Thyroid gland (tissue), 4 donors: ENCODE data around the gene ZNF672. TPM values are rescaled to one million over a fixed set of nuclear protein-coding genes. Genes with fewer than 3 reads are reported as not detected.
A peak's percentile ranks its signal among the peaks of the same experiment; 100 is the strongest.

Experiments
- DNase-seq, 2 donors: peaks; one replicate each; pipeline ENCODE4 v3.0.0-alpha.2; 2019
- H3K27ac ChIP-seq, 3 donors: fragments of 200-600 bp; sonication (generic); 1 replicate in 2 of 3; 2 replicates in 1 of 3; pipeline ENCODE4 v1.5.1; 2016 to 2019; ENCODE audit warnings: mild to moderate bottlenecking in 1 of 3, moderate library complexity in 1 of 3
- H3K27me3 ChIP-seq: fragments of 200-600 bp; sonication (generic); one replicate; pipeline ENCODE4 v1.5.1; 2019
- H3K36me3 ChIP-seq, 2 donors: fragments of 200-600 bp; sonication (generic); one replicate each; pipeline ENCODE4 v1.5.1; 2016 to 2019
- H3K4me1 ChIP-seq, 2 donors: fragments of 200-600 bp; sonication (generic); one replicate each; pipeline ENCODE4 v1.5.1; 2017 to 2019
- H3K4me3 ChIP-seq, 3 donors: fragments of 200-600 bp; sonication (generic); replicated peaks in 1 of 3; 1 replicate in 2 of 3; 2 replicates in 1 of 3; pipeline ENCODE4 v1.5.1; 2016; ENCODE audit warnings: mild to moderate bottlenecking in 1 of 3
- H3K9me3 ChIP-seq: fragments of 200-600 bp; sonication (generic); one replicate; pipeline ENCODE4 v1.5.1; 2017
- POLR2A ChIP-seq, 2 donors: fragments of 450-650 bp; IDR thresholded peaks; one replicate each; pipeline ENCODE4 v1.6.1; 2017; ENCODE audit warnings: antibody characterized with exemption in 2 of 2, mild to moderate bottlenecking in 2 of 2, moderate library complexity in 1 of 2
- WGBS, 2 donors: methylation state at CpG; one replicate each; pipeline ENCODE4 v1.1.5; 2017; 5-methylcytosine and 5-hydroxymethylcytosine counted together
- intact Hi-C: fragments of 100-400 bp; cut with DNase I; formaldehyde crosslinking; loops from one replicate; pipeline ENCODE4 v1.15.1; 2023
- total RNA-seq, 4 donors: library from RNA; depleted of rRNA; stranded (reverse); fragments of >200 nt; gene quantifications; one replicate each; pipeline ENCODE4 v1.2.3, GENCODE V29; 2016
- TF ChIP-seq, protein P1 (sequence below), 6 experiments: fragments of 200-600 bp in 3 of 6; fragments of 450-650 bp in 3 of 6; sonication (generic) in 3 of 6; IDR thresholded peaks; one replicate each; pipeline ENCODE4 v1.5.1; 2016 to 2019; ENCODE audit warnings: antibody characterized with exemption in 6 of 6, mild to moderate bottlenecking in 2 of 6, inconsistent platforms in 1 of 6, moderate library complexity in 1 of 6

Gene ZNF672
- total RNA-seq, 4 donors from 2014 or later, result 43.5 to 82.2 (median 53.7) TPM

DNA sequence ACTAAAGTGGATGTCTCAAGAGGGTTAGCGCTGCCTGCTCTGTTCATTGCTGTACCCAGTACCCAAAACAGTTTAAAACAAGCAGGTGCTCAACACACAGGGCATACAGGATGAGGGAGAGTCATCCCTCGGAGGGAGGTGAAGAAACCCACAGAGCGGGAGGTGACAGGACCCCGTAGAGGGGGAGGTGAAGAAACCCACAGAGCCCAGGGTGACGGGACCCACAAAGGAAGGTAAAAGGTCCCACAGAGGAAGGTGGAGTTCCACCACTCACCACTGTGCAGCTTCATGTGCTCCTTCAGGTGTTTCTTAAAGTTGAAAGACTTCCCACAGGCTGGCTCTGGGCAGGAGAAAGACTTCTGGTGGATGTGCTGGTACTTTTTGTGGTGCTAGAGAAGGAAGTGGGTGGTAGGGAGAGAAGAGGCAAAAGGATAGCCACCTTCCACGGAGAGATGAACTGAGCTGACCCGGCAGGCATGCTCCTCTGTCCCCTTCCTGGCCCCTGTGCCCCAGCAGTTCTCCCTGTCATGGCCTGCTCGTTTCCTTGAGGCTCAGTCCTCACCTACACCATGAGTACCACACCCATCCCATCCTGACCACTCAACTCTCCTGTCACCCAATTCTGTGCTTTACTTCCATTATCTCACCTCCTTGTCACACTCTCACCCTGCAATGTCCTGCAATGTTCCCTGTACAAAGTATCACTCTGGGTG is 15.8 kb downstream of the ZNF672 start:
- 89 to 92% methylated on average over 8 of the region's 8 CpGs for WGBS, 2 donors

DNA sequence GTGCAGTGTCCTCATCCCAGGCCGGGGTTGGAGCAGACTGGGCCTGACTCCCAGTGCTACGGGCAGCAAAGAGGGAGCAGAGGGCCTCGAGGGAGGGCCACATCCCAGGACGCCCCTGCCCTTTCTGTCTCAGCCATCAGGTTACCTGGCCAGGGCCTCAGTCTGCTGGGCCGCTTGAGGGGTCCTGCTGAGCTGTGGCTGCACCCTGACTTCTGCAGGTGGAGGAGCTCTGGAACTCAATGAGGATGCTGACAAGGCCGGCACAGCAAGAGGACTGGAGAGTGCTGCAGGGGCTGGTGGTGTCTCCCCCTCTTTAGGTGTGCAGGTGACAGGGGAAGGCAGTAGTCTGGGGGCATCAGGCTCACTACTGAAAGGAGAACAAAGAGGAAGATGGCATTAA is 17.6 kb downstream of the ZNF672 start:
- intact Hi-C loops, result no loop called here
- Histone ChIP-seq H3K4me1 (peaks cover 15 to 18% of the 10 kb centered on the region in 2 donors), H3K9me3 (no peaks in the 10 kb centered on the region), H3K36me3 (peaks cover 0 to under 1% of the 10 kb centered on the region in 2 donors), H3K27ac (no peak overlapping the region), H3K27me3 (no peaks in the 10 kb centered on the region), H3K4me3 (no peak overlapping the region)
- WGBS, 2 donors, result 92 to 97% methylated on average over 5 of the region's 6 CpGs
- TF ChIP-seq POLR2A (IDR thresholded peaks at IDR 0.05), result no peak
- TF ChIP-seq, protein P1, sequence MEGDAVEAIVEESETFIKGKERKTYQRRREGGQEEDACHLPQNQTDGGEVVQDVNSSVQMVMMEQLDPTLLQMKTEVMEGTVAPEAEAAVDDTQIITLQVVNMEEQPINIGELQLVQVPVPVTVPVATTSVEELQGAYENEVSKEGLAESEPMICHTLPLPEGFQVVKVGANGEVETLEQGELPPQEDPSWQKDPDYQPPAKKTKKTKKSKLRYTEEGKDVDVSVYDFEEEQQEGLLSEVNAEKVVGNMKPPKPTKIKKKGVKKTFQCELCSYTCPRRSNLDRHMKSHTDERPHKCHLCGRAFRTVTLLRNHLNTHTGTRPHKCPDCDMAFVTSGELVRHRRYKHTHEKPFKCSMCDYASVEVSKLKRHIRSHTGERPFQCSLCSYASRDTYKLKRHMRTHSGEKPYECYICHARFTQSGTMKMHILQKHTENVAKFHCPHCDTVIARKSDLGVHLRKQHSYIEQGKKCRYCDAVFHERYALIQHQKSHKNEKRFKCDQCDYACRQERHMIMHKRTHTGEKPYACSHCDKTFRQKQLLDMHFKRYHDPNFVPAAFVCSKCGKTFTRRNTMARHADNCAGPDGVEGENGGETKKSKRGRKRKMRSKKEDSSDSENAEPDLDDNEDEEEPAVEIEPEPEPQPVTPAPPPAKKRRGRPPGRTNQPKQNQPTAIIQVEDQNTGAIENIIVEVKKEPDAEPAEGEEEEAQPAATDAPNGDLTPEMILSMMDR (IDR thresholded peaks at IDR 0.05), result no peak
- no peak for DNase-seq

More for the DNA sequence above, 15.8 kb downstream of the ZNF672 start:
- TF ChIP-seq POLR2A (IDR thresholded peaks at IDR 0.05), result no peak
- TF ChIP-seq, protein P1 (IDR thresholded peaks at IDR 0.05), result no peak
- intact Hi-C loops, result no loop called here
- H3K4me3 ChIP-seq, result no peak overlapping the region
- H3K27ac ChIP-seq, result no peak overlapping the region
- peaks cover 13 to 15% of the 10 kb centered on the region in 2 donors for H3K4me1 ChIP-seq
- H3K9me3 ChIP-seq, result no peaks in the 10 kb centered on the region
- H3K27me3 ChIP-seq, result no peaks in the 10 kb centered on the region
- peaks cover 9 to 11% of the 10 kb centered on the region in 2 donors for H3K36me3 ChIP-seq
- no peak for DNase-seq

DNA sequence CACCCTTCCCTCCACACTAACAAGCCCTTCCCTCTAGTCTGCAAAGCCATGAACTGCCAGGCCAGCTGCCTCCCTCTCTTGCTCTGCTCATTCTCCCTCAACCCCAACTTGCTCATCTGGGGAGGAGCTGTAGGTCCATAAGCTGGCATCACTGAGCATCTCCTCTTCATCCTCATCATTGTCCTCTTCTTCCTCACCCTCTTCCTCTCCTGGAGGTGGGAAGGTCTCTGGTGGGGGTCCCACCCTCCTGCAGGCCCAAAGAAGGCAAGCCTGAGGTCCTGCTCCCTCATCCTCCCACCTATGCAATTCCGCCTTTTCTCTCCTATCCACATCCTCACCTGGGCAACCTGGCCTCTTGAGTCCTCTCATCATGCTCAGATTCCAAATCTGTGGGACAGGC is 18.2 kb downstream of the ZNF672 start:
- peaks cover 15 to 18% of the 10 kb centered on the region in 2 donors for H3K4me1 ChIP-seq
- H3K36me3 ChIP-seq, result no peaks in the 10 kb centered on the region
- no peak for DNase-seq
- no peaks in the 10 kb centered on the region for H3K9me3 ChIP-seq
- no peak overlapping the region for H3K4me3 ChIP-seq
- no peak overlapping the region for H3K27ac ChIP-seq
- no peak for TF ChIP-seq POLR2A (IDR thresholded peaks at IDR 0.05)
- TF ChIP-seq, protein P1 (IDR thresholded peaks at IDR 0.05), result no peak
- intact Hi-C loops, result no loop called here
- H3K27me3 ChIP-seq, result no peaks in the 10 kb centered on the region
- WGBS, 2 donors, result 93 to 96% methylated on average over 1 of the region's 1 CpG

DNA sequence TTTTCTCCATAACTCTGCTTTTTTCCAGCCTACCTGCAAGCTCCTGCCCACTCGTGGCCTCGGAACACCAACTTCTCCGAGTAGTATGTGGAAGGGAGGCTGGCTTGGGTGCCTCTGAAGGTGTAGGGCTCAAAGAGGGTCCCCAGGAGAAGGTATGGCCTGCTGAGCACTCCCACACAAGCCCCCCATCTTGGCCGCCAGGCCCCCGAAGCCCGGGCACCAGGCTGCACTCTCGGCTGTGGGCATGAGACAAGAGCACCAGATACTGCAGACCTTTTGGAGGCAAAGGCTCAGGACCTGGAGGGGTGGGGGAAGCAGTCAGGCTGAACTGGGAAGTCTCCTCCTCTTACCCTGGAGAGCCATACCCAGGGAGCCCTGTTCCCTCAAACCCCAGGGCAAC is 19.2 kb downstream of the ZNF672 start:
- Histone ChIP-seq H3K4me3 (no peak overlapping the region), H3K27ac (peak overlapping the region in 2 of 3 donors; percentile 49 to 78), H3K27me3 (no peaks in the 10 kb centered on the region), H3K4me1 (peaks cover 15 to 18% of the 10 kb centered on the region in 2 donors), H3K36me3 (no peaks in the 10 kb centered on the region), H3K9me3 (no peaks in the 10 kb centered on the region)
- intact Hi-C loops, result no loop called here
- 45 to 62% methylated on average over 7 of the region's 7 CpGs for WGBS, 2 donors
- DNase-seq, result peak in 1 of 2 donors; percentile 24
- TF ChIP-seq, protein P1 (IDR thresholded peaks at IDR 0.05), result no peak
- no peak for TF ChIP-seq POLR2A (IDR thresholded peaks at IDR 0.05)

DNA sequence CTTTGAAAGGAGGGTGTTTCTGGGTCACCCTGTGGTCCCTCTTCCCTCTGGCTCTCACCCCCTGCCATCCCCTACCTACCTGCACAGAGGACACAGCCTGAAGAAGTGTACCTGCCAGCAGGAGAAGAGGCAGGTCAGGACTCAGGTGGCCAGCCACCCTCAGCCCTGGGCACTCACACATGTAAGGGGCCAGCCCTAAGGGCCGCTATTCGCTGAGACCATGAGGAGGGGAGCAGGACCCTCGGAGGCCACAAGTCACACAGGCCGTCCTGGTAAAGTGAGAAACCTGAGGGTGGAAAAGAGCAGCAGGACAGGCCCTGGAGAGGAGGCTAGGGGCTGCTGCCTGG is 19.7 kb downstream of the ZNF672 start:
- intact Hi-C loops, result no loop called here
- Histone ChIP-seq H3K4me3 (peak overlapping the region in 1 of 3 donors; percentile 33), H3K36me3 (no peaks in the 10 kb centered on the region), H3K27me3 (no peaks in the 10 kb centered on the region), H3K4me1 (peaks cover 15 to 22% of the 10 kb centered on the region in 2 donors), H3K27ac (peak overlapping the region; percentile 49 to 88 (median 78)), H3K9me3 (no peaks in the 10 kb centered on the region)
- TF ChIP-seq, protein P1 (IDR thresholded peaks at IDR 0.05), result no peak
- no peak for TF ChIP-seq POLR2A (IDR thresholded peaks at IDR 0.05)
- WGBS, 2 donors, result 0 to 3% methylated on average over 2 to 4 of the region's 4 CpGs
- DNase-seq, result no peak
